Ishikawa (cell line): ENCODE data around the gene PPIB.

Source experiments
- CEBPB ChIP-seq: IDR thresholded peaks from 2 replicates; pipeline ENCODE4 v1.6.1; 2012
- CREB1 ChIP-seq: IDR thresholded peaks from 2 replicates; pipeline ENCODE4 v1.6.1; 2012; ENCODE audit warnings: low read depth
- EGR1 ChIP-seq: IDR thresholded peaks from 2 replicates; pipeline ENCODE4 v1.6.1; 2012
- EP300 ChIP-seq: IDR thresholded peaks from 2 replicates; pipeline ENCODE4 v1.6.1; 2012; ENCODE audit warnings: borderline replicate concordance
- FOXM1 ChIP-seq: IDR thresholded peaks from 2 replicates; pipeline ENCODE4 v1.6.1; 2012; ENCODE audit warnings: low read depth, borderline replicate concordance
- NFIC ChIP-seq: IDR thresholded peaks from 2 replicates; pipeline ENCODE4 v1.6.1; 2012
- RAD21 ChIP-seq: IDR thresholded peaks from 2 replicates; pipeline ENCODE4 v1.6.1; 2012; ENCODE audit warnings: low read depth
- REST ChIP-seq: IDR thresholded peaks from 2 replicates; pipeline ENCODE4 v1.6.1; 2012; ENCODE audit warnings: low read depth, mild to moderate bottlenecking
- TAF1 ChIP-seq: IDR thresholded peaks from 2 replicates; pipeline ENCODE4 v1.6.1; 2012; ENCODE audit warnings: low read depth, mild to moderate bottlenecking
- TCF12 ChIP-seq: IDR thresholded peaks from 2 replicates; pipeline ENCODE4 v1.6.1; 2012; ENCODE audit warnings: low read depth
- TEAD4 ChIP-seq: IDR thresholded peaks from 2 replicates; pipeline ENCODE4 v1.6.1; 2012
- USF1 ChIP-seq: IDR thresholded peaks from 2 replicates; pipeline ENCODE4 v1.6.1; 2012
- YY1 ChIP-seq: IDR thresholded peaks from 2 replicates; pipeline ENCODE4 v1.6.1; 2012; ENCODE audit warnings: low read depth
- ZBTB7A ChIP-seq: IDR thresholded peaks from 2 replicates; pipeline ENCODE4 v1.6.1; 2012; ENCODE audit warnings: low read depth
- TF ChIP-seq, protein P1 (sequence below): IDR thresholded peaks from 2 replicates; pipeline ENCODE4 v1.6.1; 2012

The PPIB gene

DNA sequence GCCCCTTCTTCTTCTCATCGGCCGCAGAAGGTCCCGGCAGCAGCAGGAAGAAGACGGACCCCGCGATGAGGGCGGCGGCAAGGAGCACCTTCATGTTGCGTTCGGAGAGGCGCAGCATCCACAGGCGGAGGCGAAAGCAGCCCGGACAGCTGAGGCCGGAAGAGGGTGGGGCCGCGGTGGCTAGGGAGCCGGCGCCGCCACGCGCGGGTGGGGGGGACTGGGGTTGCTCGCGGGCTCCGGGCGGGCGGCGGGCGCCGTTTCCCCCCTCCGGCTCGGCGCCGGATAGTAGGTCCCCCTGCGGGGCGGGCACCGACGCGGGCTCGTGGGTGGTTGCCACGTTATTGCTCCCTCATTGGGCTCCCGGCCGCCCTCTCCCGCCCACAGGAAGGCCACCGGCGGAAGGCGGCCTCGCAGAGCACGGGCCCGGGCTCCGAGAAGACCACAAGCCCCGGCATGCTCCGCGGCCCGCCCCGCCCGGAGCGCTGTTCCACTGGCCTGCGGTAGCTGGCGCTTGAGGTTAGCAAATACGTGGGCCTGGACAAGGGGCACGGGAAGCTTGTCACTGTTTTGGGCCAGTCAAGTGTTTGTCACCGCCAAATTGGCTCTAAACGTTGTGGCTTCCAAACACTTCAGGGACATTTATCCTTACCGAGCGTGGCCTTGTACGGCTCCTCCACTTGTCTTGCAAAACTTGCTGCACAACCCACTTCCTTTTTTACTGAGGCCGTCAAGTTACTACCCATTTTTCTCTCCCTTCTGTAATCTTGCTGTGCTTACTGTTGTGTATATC, at the start of gene PPIB:
Gene PPIB (minus strand): TSS at position 154 of the 790 bp plus-strand sequence. CDS start 36 bp downstream, at position 118.
- TF ChIP-seq FOXM1 (no peak), CREB1 (peak; percentile 67; the same call in 1 of the 2 replicates), NFIC (no peak), YY1 (peak; percentile 49), RAD21 (peak; percentile 65), USF1 (no peak; the same call in 1 of the 2 replicates), CEBPB (no peak), TCF12 (peak; percentile 14; the same call in 1 of the 2 replicates), EGR1 (peak; percentile 78; the same call in 1 of the 2 replicates), EP300 (peak; percentile 49; the same call in 1 of the 2 replicates), REST (no peak), TAF1 (peak; percentile 72), ZBTB7A (0 out of 2 replicates have a peak, but pooled peaks have one; percentile 41), TEAD4 (0 out of 2 replicates have a peak, but pooled peaks have one; percentile 22)
- TF ChIP-seq, protein P1, sequence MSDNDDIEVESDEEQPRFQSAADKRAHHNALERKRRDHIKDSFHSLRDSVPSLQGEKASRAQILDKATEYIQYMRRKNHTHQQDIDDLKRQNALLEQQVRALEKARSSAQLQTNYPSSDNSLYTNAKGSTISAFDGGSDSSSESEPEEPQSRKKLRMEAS: peak; percentile 60; the same call in 1 of the 2 replicates

GRCh38 chr15:64211696-64212095, 48.9 kb upstream of the PPIB start:
- TF ChIP-seq CREB1: no peak
- no peak for TF ChIP-seq EP300
- no peak for TF ChIP-seq YY1
- TF ChIP-seq FOXM1: no peak
- no peak for TF ChIP-seq TEAD4

GRCh38 chr15:64210371-64210770, 47.5 kb upstream of the PPIB start:
- no peak for TF ChIP-seq TCF12
- TF ChIP-seq, protein P1: no peak
- TF ChIP-seq EP300: no peak
- TF ChIP-seq REST: no peak
- no peak for TF ChIP-seq FOXM1
- TF ChIP-seq CREB1: no peak
- TF ChIP-seq YY1: no peak
- TF ChIP-seq CEBPB: no peak
- TF ChIP-seq NFIC: no peak
- no peak for TF ChIP-seq ZBTB7A
- TF ChIP-seq USF1: no peak
- no peak for TF ChIP-seq EGR1
- no peak for TF ChIP-seq TAF1

- TF ChIP-seq CEBPB (no peak), EP300 (no peak), RAD21 (peak; percentile 56)
Observed at GRCh38 chr15:64209680-64210334, 47.0 kb upstream of the PPIB start.

DNA sequence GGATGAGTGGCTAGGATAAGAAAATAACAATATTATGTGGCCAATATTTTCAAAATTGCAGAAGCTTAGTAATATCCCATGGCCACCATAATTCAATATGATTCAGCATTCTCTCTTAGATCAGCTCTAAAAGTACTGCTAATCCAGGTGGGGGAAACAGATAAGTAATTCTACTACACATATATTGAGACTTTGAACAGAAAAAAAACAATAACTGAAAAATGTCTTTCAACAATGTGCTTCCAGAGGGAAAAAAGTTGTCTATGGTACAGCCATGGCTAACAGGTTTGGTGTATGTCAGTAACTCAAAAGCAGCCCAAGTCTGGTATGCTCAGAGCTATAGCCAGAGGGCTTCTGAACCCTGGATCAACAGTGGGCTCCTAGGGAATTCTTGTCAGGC, 42.4 kb upstream of the PPIB start:
- TF ChIP-seq YY1 (no peak), FOXM1 (no peak), CEBPB (no peak), REST (no peak), ZBTB7A (no peak), EP300 (no peak), TEAD4 (no peak), TAF1 (no peak), TCF12 (no peak), RAD21 (no peak), NFIC (no peak)
- TF ChIP-seq, protein P1: no peak
